Measurements from ENCODE around the gene SULT6B1. TPM values are rescaled to one million over a fixed set of nuclear protein-coding genes. Genes with fewer than 3 reads are reported as not detected.
"Not testable (repeated sequence)": the region's sequence is repeated elsewhere in the genome, so short reads cannot be mapped to it uniquely, and the experiment has no call there.

Gene SULT6B1
- polyA plus RNA-seq, 1 donor (not counting 4 experiments of a cell fraction or from before 2014, with no cell fraction given): not detected

- Histone ChIP-seq H3K27me3 (ENCODE audit: control insufficient read depth, extremely low read depth, insufficient read depth, low read length) (no peaks in the 10 kb centered on the region), H3K79me2 (ENCODE audit: control insufficient read depth, insufficient read depth, low read length) (peaks cover 91% of the 10 kb centered on the region), H3K36me3 (ENCODE audit: control insufficient read depth in 2 of 2, extremely low read depth in 1 of 2, insufficient read depth in 2 of 2, low read length in 2 of 2) (peaks cover 12 to 24% of the 10 kb centered on the region in 2 experiments), H3K9me1 (ENCODE audit: control insufficient read depth, extremely low read depth, insufficient read depth, low read length) (peaks cover 4% of the 10 kb centered on the region), H3K27ac (ENCODE audit: control insufficient read depth, insufficient read depth, low read length) (no peak overlapping the region), H3K4me3 (ENCODE audit: control insufficient read depth in 2 of 3, extremely low read depth in 1 of 3, insufficient read depth in 2 of 3, low read depth in 1 of 3, low read length in 3 of 3) (no peak overlapping the region), H2AFZ (ENCODE audit: control insufficient read depth, low read length) (no peak overlapping the region), H3K9ac (ENCODE audit: control insufficient read depth, extremely low read depth, insufficient read depth, low read length) (no peak overlapping the region), H3K4me2 (ENCODE audit: control insufficient read depth, extremely low read depth, insufficient read depth, low read depth, low read length) (no peak overlapping the region), H3K4me1 (ENCODE audit: control insufficient read depth, extremely low read depth, insufficient read depth, low read length) (peaks cover 23% of the 10 kb centered on the region), H4K20me1 (ENCODE audit: control insufficient read depth, extremely low read depth, insufficient read depth, low read length) (peaks cover 3% of the 10 kb centered on the region), H3K9me3 (ENCODE audit: control insufficient read depth, low read depth, low read length) (no peaks in the 10 kb centered on the region)
- FAIRE-seq (no peak), DNase-seq (ENCODE audit: low read depth, low spot score) (no peak)
- dilution Hi-C loops (cut with MboI; ENCODE audit: extremely low pct_ligation_motif_present, low sequenced_read_pairs): no loop called here
- TF ChIP-seq EZH2 (IDR thresholded peaks at IDR 0.05; ENCODE audit: low read length) (no peak), CTCF (optimal IDR thresholded peaks at IDR 0.05 in 1 of 3, IDR thresholded peaks at IDR 0.05 in 1 of 3, conservative IDR thresholded peaks at IDR 0.05 in 1 of 3; ENCODE audit: extremely low read depth in 1 of 3, insufficient read depth in 2 of 3, low read length in 3 of 3) (no peak)
Observed at GRCh38 chr2:37228788-37229187, 40.3 kb upstream of the SULT6B1 start.

- Histone ChIP-seq H3K27ac (ENCODE audit: control insufficient read depth, insufficient read depth, low read length) (no peak overlapping the region), H3K4me3 (ENCODE audit: control insufficient read depth in 2 of 3, extremely low read depth in 1 of 3, insufficient read depth in 2 of 3, low read depth in 1 of 3, low read length in 3 of 3) (no peak overlapping the region), H3K36me3 (ENCODE audit: control insufficient read depth in 2 of 2, extremely low read depth in 1 of 2, insufficient read depth in 2 of 2, low read length in 2 of 2) (peaks cover 12 to 30% of the 10 kb centered on the region in 2 experiments), H4K20me1 (ENCODE audit: control insufficient read depth, extremely low read depth, insufficient read depth, low read length) (peaks cover 4% of the 10 kb centered on the region), H3K27me3 (ENCODE audit: control insufficient read depth, extremely low read depth, insufficient read depth, low read length) (no peaks in the 10 kb centered on the region), H3K79me2 (ENCODE audit: control insufficient read depth, insufficient read depth, low read length) (peaks cover 76% of the 10 kb centered on the region), H3K9me1 (ENCODE audit: control insufficient read depth, extremely low read depth, insufficient read depth, low read length) (peaks cover 4% of the 10 kb centered on the region), H2AFZ (ENCODE audit: control insufficient read depth, low read length) (no peak overlapping the region), H3K4me2 (ENCODE audit: control insufficient read depth, extremely low read depth, insufficient read depth, low read depth, low read length) (no peak overlapping the region), H3K4me1 (ENCODE audit: control insufficient read depth, extremely low read depth, insufficient read depth, low read length) (peaks cover 12% of the 10 kb centered on the region), H3K9ac (ENCODE audit: control insufficient read depth, extremely low read depth, insufficient read depth, low read length) (no peak overlapping the region), H3K9me3 (ENCODE audit: control insufficient read depth, low read depth, low read length) (no peaks in the 10 kb centered on the region)
- dilution Hi-C loops (cut with MboI; ENCODE audit: extremely low pct_ligation_motif_present, low sequenced_read_pairs): no loop called here
- TF ChIP-seq EZH2 (IDR thresholded peaks at IDR 0.05; ENCODE audit: low read length) (no peak), CTCF (optimal IDR thresholded peaks at IDR 0.05 in 1 of 3, IDR thresholded peaks at IDR 0.05 in 1 of 3, conservative IDR thresholded peaks at IDR 0.05 in 1 of 3; ENCODE audit: extremely low read depth in 1 of 3, insufficient read depth in 2 of 3, low read length in 3 of 3) (no peak)
- DNase-seq (ENCODE audit: low read depth, low spot score) (no peak), FAIRE-seq (no peak)
Observed at GRCh38 chr2:37226863-37227262, 38.4 kb upstream of the SULT6B1 start.

- Histone ChIP-seq H3K79me2 (ENCODE audit: control insufficient read depth, insufficient read depth, low read length) (peaks cover 60% of the 10 kb centered on the region), H3K4me1 (ENCODE audit: control insufficient read depth, extremely low read depth, insufficient read depth, low read length) (peaks cover 10% of the 10 kb centered on the region), H3K36me3 (ENCODE audit: control insufficient read depth in 2 of 2, extremely low read depth in 1 of 2, insufficient read depth in 2 of 2, low read length in 2 of 2) (peaks cover 13 to 30% of the 10 kb centered on the region in 2 experiments)
- DNase-seq (ENCODE audit: low read depth, low spot score); H3K9me1 ChIP-seq (ENCODE audit: control insufficient read depth, extremely low read depth, insufficient read depth, low read length); H2AFZ ChIP-seq (ENCODE audit: control insufficient read depth, low read length); H4K20me1 ChIP-seq (ENCODE audit: control insufficient read depth, extremely low read depth, insufficient read depth, low read length); H3K9me3 ChIP-seq (ENCODE audit: control insufficient read depth, low read depth, low read length); H3K9ac ChIP-seq (ENCODE audit: control insufficient read depth, extremely low read depth, insufficient read depth, low read length); H3K27me3 ChIP-seq (ENCODE audit: control insufficient read depth, extremely low read depth, insufficient read depth, low read length); dilution Hi-C loops (cut with MboI; ENCODE audit: extremely low pct_ligation_motif_present, low sequenced_read_pairs); FAIRE-seq; H3K27ac ChIP-seq (ENCODE audit: control insufficient read depth, insufficient read depth, low read length); H3K4me3 ChIP-seq (ENCODE audit: control insufficient read depth in 2 of 3, extremely low read depth in 1 of 3, insufficient read depth in 2 of 3, low read depth in 1 of 3, low read length in 3 of 3); H3K4me2 ChIP-seq (ENCODE audit: control insufficient read depth, extremely low read depth, insufficient read depth, low read depth, low read length): not testable (repeated sequence)
Observed at GRCh38 chr2:37225129-37225528, 36.7 kb upstream of the SULT6B1 start.

Data from keratinocyte (primary cell).